Parathyroid adenoma (tissue), 2 donors: Measurements from ENCODE around the gene ZNF783.

Experiments used
- H2AFZ ChIP-seq: fragments of 300-600 bp; sonication (generic); one replicate; pipeline ENCODE4 v1.7.0; 2017; ENCODE audit warnings: antibody characterized with exemption, mild to moderate bottlenecking
- H3K27ac ChIP-seq: fragments of 300-600 bp; sonication (generic); one replicate; pipeline ENCODE4 v1.7.0; 2017
- H3K27me3 ChIP-seq: fragments of 300-600 bp; sonication (generic); one replicate; pipeline ENCODE4 v1.7.0; 2017; ENCODE audit warnings: low read length; ENCODE audit not compliant: control insufficient read depth, insufficient read depth
- H3K36me3 ChIP-seq: fragments of 300-600 bp; sonication (generic); one replicate; pipeline ENCODE4 v1.7.0; 2017; ENCODE audit warnings: low read length; ENCODE audit not compliant: control insufficient read depth, insufficient read depth
- H3K4me1 ChIP-seq: fragments of 300-600 bp; sonication (generic); one replicate; pipeline ENCODE4 v1.7.0; 2017; ENCODE audit warnings: control low read depth
- H3K4me2 ChIP-seq: fragments of 300-600 bp; sonication (generic); one replicate; pipeline ENCODE4 v1.7.0; 2017; ENCODE audit warnings: low read length
- H3K4me3 ChIP-seq: fragments of 300-600 bp; sonication (generic); one replicate; pipeline ENCODE4 v1.7.0; 2017; ENCODE audit warnings: low read depth, low read length
- H3K79me2 ChIP-seq: fragments of 300-600 bp; sonication (generic); one replicate; pipeline ENCODE4 v1.7.0; 2017; ENCODE audit warnings: control low read depth
- H3K9ac ChIP-seq: fragments of 300-600 bp; sonication (generic); one replicate; pipeline ENCODE4 v1.7.0; 2017; ENCODE audit warnings: mild to moderate bottlenecking
- H3K9me3 ChIP-seq: fragments of 300-600 bp; sonication (generic); one replicate; pipeline ENCODE4 v1.7.0; 2017; ENCODE audit warnings: low read length; ENCODE audit not compliant: control insufficient read depth
- TF ChIP-seq, protein P1 (sequence below): fragments of 300-600 bp; sonication (generic); IDR thresholded peaks from one replicate; pipeline ENCODE4 v1.7.0; 2017; ENCODE audit warnings: antibody characterized with exemption, mild to moderate bottlenecking
- donor health status: primary hyperparathyroidism.

ZNF783 gene

DNA sequence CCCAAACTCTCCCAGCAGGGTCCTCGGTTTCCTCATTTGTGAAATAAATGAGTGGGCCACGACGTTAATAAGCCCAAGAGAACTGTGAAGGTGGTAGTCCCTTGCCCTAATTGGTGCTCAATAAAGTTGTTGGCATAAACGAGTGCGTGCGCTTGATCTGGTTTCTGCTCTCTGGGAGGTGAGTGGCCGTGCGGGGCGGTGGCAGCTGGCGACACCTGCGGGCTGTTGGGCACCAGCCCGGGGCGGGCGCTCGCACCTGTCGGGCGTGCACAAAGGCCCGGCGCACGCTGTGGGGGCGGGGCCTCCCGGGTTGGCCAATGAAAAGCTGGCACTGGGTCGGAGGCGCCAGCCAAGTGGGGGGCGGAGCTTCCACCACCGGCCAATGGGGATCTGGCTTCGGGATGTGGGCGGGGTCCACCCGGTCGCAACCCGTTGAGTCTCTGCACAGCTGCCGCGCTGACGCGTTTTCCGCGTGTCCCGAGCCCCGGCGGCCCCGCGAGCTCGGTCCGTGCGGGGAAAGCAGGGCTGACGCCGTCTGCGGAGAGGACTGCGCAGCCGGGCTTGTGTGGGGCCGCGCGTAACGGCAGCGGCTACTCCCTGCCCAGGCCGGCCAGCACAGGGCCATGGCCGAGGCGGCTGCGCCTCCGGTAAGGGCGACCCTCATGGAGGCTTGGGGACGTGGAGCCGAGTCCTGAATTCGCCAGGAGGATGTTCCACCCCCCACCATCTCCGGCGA, 23.0 kb downstream of the ZNF783 start:
- peak overlapping the region; percentile 73 for H3K4me2 ChIP-seq
- H3K4me3 ChIP-seq = peak overlapping the region; percentile 64
- H3K9me3 ChIP-seq = no peaks in the 10 kb centered on the region
- no peaks in the 10 kb centered on the region for H3K27me3 ChIP-seq
- H3K9ac ChIP-seq = no peak overlapping the region
- TF ChIP-seq, protein P1, sequence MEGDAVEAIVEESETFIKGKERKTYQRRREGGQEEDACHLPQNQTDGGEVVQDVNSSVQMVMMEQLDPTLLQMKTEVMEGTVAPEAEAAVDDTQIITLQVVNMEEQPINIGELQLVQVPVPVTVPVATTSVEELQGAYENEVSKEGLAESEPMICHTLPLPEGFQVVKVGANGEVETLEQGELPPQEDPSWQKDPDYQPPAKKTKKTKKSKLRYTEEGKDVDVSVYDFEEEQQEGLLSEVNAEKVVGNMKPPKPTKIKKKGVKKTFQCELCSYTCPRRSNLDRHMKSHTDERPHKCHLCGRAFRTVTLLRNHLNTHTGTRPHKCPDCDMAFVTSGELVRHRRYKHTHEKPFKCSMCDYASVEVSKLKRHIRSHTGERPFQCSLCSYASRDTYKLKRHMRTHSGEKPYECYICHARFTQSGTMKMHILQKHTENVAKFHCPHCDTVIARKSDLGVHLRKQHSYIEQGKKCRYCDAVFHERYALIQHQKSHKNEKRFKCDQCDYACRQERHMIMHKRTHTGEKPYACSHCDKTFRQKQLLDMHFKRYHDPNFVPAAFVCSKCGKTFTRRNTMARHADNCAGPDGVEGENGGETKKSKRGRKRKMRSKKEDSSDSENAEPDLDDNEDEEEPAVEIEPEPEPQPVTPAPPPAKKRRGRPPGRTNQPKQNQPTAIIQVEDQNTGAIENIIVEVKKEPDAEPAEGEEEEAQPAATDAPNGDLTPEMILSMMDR = peak; percentile 58
- H3K79me2 ChIP-seq = no peaks in the 10 kb centered on the region
- H2AFZ ChIP-seq = peak overlapping the region; percentile 79
- H3K4me1 ChIP-seq = peaks cover 3% of the 10 kb centered on the region
- peak overlapping the region; percentile 24 for H3K27ac ChIP-seq
- H3K36me3 ChIP-seq = no peaks in the 10 kb centered on the region

DNA sequence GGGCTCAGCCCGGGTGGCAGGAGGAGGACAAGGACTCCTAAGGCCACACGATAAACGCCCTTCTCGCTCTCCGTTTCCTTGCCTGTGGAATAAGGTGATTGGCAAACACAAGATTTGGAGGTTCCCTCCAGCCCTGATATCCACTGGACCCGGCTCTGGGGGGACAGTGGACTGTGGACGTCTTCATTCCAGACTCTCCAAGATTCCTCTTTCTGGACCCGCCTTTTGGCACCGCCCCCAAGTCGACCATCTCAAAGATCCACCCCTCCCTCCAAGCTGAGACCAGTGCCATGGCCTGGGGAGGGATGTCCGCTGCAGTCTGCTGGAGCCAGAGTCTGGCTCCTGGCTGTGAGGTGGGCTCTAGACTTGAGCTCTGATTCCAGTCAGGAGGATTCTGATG, 23.6 kb downstream of the ZNF783 start:
- Histone ChIP-seq H3K4me3 (peak overlapping the region; percentile 64), H3K9ac (no peak overlapping the region), H3K27ac (peak overlapping the region; percentile 24), H3K27me3 (no peaks in the 10 kb centered on the region), H3K4me2 (peak overlapping the region; percentile 73), H3K4me1 (peaks cover 3% of the 10 kb centered on the region), H3K9me3 (no peaks in the 10 kb centered on the region), H3K36me3 (no peaks in the 10 kb centered on the region), H3K79me2 (no peaks in the 10 kb centered on the region), H2AFZ (peak overlapping the region; percentile 79)
- TF ChIP-seq, protein P1 = no peak

DNA sequence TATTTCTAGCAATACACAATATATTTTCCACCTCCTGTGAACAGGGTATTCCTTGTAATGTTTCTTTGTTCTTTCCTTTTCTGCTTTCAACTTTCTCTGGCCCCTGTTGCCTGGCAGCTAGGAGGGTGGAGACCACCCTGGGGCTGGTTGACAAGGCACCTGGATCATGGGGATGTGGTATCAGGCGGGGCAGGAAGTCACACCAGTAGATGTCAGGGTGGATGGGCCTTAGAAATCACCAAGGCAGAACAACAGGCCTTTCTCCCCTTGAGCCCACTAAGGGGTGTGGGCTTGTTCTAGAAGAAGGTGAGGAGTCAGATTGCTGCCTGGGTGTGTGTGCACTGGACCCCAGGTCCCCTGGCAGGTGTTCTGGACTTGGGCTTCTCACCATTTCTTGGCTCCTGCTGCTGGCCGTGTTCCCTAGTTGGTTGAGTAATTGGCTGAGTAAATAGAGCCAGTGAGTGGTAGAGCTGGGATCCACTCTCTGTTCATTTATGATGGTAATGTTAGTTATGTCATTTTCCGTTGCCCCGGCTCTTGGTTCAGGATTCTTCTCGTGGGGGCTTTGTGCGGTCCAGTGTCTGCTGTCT, 24.9 kb downstream of the ZNF783 start:
- no peak overlapping the region for H3K4me2 ChIP-seq
- peaks cover 3% of the 10 kb centered on the region for H3K4me1 ChIP-seq
- no peak overlapping the region for H3K4me3 ChIP-seq
- H3K36me3 ChIP-seq = no peaks in the 10 kb centered on the region
- no peaks in the 10 kb centered on the region for H3K27me3 ChIP-seq
- H2AFZ ChIP-seq = no peak overlapping the region
- TF ChIP-seq, protein P1 = no peak
- H3K9me3 ChIP-seq = no peaks in the 10 kb centered on the region
- H3K27ac ChIP-seq = no peak overlapping the region
- H3K79me2 ChIP-seq = no peaks in the 10 kb centered on the region
- H3K9ac ChIP-seq = no peak overlapping the region

DNA sequence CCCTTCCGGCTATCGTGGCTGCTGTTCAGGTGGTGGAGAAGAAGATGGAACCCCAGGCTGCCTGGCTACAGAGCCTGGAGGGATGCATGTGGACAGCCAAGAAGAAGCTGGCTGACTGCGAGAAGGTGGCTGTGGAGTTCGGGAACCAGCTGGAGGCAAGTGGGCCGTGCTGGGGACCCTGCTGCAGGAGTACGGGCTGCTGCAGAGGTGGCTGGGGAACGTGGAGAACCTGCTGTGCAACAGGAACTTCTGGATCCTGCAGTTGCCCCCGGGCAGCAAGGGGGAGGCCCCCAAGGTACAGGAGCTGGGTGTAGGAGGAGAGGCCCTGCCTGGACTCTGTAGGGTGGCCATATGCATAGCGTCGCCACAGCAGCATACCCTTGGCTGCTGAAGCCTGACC, 25.6 kb downstream of the ZNF783 start:
- Histone ChIP-seq H3K36me3 (no peaks in the 10 kb centered on the region), H3K4me3 (no peak overlapping the region), H3K9me3 (no peaks in the 10 kb centered on the region), H3K4me1 (peaks cover 3% of the 10 kb centered on the region), H3K4me2 (no peak overlapping the region), H3K27me3 (no peaks in the 10 kb centered on the region), H3K79me2 (no peaks in the 10 kb centered on the region), H2AFZ (no peak overlapping the region), H3K9ac (no peak overlapping the region), H3K27ac (no peak overlapping the region)
- TF ChIP-seq, protein P1 = no peak
